SK-N-SH (cell line): ENCODE results near the gene NEDD1. TPM values are rescaled to one million over a fixed set of nuclear protein-coding genes. Genes with fewer than 3 reads are reported as not detected.

ENCODE experiments used
- CTCF ChIA-PET: fragments of 300-600, 350-600 bp; formaldehyde crosslinking; extraction: SDS; loops from one replicate; lab custom pipeline; 2021; lab: Yijun Ruan, JAX
- POLR2A ChIA-PET: fragments of 350-600 bp; sonication (Branson Sonifier 250); formaldehyde crosslinking; extraction: SDS; loops from one replicate; lab custom pipeline; 2020; ENCODE audit warnings: antibody characterized with exemption, inconsistent platforms; lab: Yijun Ruan, JAX
- DNase-seq: peaks from one replicate; pipeline ENCODE4 v3.0.0; 2012
- H2AFZ ChIP-seq: fragments of 200-600 bp; sonication (generic); 2 replicates; pipeline ENCODE4 v1.8.1; 2016; ENCODE audit warnings: antibody characterized with exemption, mild to moderate bottlenecking, low read depth
- H3F3A ChIP-seq: fragments of 200-600 bp; sonication (generic); replicated peaks from 2 replicates; pipeline ENCODE3; 2016; ENCODE audit warnings: antibody characterized with exemption, mild to moderate bottlenecking; ENCODE audit not compliant: insufficient read depth
- H3K27ac ChIP-seq, 2 experiments: fragments of 200-500 bp in 1 of 2; fragments of 200-600 bp in 1 of 2; sonication (Bioruptor generic) in 1 of 2; sonication (generic), shearing (Covaris generic) in 1 of 2; 2 replicates each; pipeline versions ENCODE4 v1.5.1 to v1.6.1; 2014 to 2016; ENCODE audit warnings: low read depth in 2 of 2, inconsistent platforms in 1 of 2, low read length in 1 of 2, mild to moderate bottlenecking in 1 of 2, mixed read lengths in 1 of 2
- H3K27me3 ChIP-seq: fragments of 200-600 bp; sonication (generic), shearing (Covaris generic); 2 replicates; pipeline ENCODE4 v1.6.1; 2016; ENCODE audit warnings: mixed run types; ENCODE audit not compliant: insufficient read depth
- H3K36me3 ChIP-seq, 2 experiments: fragments of 200-500 bp in 1 of 2; fragments of 200-600 bp in 1 of 2; sonication (Bioruptor generic) in 1 of 2; sonication (generic) in 1 of 2; replicated peaks in 1 of 2; 2 replicates each; pipeline versions ENCODE3 to v1.5.1; 2014 to 2016; ENCODE audit warnings: low read length in 1 of 2, mild to moderate bottlenecking in 1 of 2; ENCODE audit not compliant: insufficient read depth in 2 of 2, control insufficient read depth in 1 of 2
- H3K4me1 ChIP-seq, 2 experiments: fragments of 200-500 bp in 1 of 2; fragments of 200-600 bp in 1 of 2; sonication (Bioruptor generic) in 1 of 2; sonication (generic), shearing (Covaris generic) in 1 of 2; 2 replicates each; pipeline versions ENCODE4 v1.5.1 to v1.6.1; 2014 to 2016; ENCODE audit warnings: low read depth in 1 of 2, low read length in 1 of 2, mixed run types in 1 of 2; ENCODE audit not compliant: insufficient read depth in 2 of 2, control insufficient read depth in 1 of 2
- H3K4me2 ChIP-seq: fragments of 200-600 bp; sonication (generic), shearing (Covaris generic); 2 replicates; pipeline ENCODE4 v1.6.1; 2017; ENCODE audit warnings: mixed run types
- H3K4me3 ChIP-seq, 2 experiments: fragments of 200-500 bp in 1 of 2; fragments of 200-600 bp in 1 of 2; sonication (Bioruptor generic) in 1 of 2; sonication (generic), shearing (Covaris generic) in 1 of 2; 2 replicates each; pipeline versions ENCODE4 v1.5.1 to v1.8.1; 2014 to 2016; ENCODE audit warnings: low read depth in 2 of 2, inconsistent platforms in 1 of 2, low read length in 1 of 2, mild to moderate bottlenecking in 1 of 2, mixed read lengths in 1 of 2, moderate library complexity in 1 of 2
- H3K79me2 ChIP-seq: fragments of 200-600 bp; sonication (generic); 2 replicates; pipeline ENCODE4 v1.8.1; 2017; ENCODE audit warnings: mild to moderate bottlenecking; ENCODE audit not compliant: insufficient read depth
- H3K9ac ChIP-seq: fragments of 200-600 bp; sonication (generic); 2 replicates; pipeline ENCODE4 v1.6.1; 2017; ENCODE audit warnings: mixed run types
- H3K9me2 ChIP-seq: fragments of 200-600 bp; sonication (generic); 2 replicates; pipeline ENCODE4 v1.6.1; 2017; ENCODE audit warnings: mixed run types
- H3K9me3 ChIP-seq: fragments of 200-600 bp; sonication (generic); 2 replicates; pipeline ENCODE4 v1.6.1; 2017; ENCODE audit warnings: mixed run types, mild to moderate bottlenecking, moderate library complexity
- H4K20me1 ChIP-seq: fragments of 200-600 bp; sonication (generic); 2 replicates; pipeline ENCODE4 v1.6.1; 2017; ENCODE audit warnings: mild to moderate bottlenecking, mixed run types; ENCODE audit not compliant: insufficient read depth
- ELF1 ChIP-seq: IDR thresholded peaks from 2 replicates; pipeline ENCODE4 v1.4.0; 2012
- FOSL2 ChIP-seq: IDR thresholded peaks from 2 replicates; pipeline ENCODE4 v1.4.0; 2012; ENCODE audit warnings: low read depth, mild to moderate bottlenecking, moderate library complexity, borderline replicate concordance
- FOXM1 ChIP-seq: IDR thresholded peaks from 2 replicates; pipeline ENCODE4 v1.4.0; 2012; ENCODE audit warnings: low read depth, mild to moderate bottlenecking
- GABPA ChIP-seq: IDR thresholded peaks from 2 replicates; pipeline ENCODE4 v1.4.0; 2012; ENCODE audit warnings: low read depth, mild to moderate bottlenecking
- JUND ChIP-seq: IDR thresholded peaks from 2 replicates; pipeline ENCODE4 v1.4.0; 2012
- RAD21 ChIP-seq: IDR thresholded peaks from 2 replicates; pipeline ENCODE4 v1.6.1; 2012; ENCODE audit warnings: mild to moderate bottlenecking, low read length
- RCOR1 ChIP-seq: fragments of 150-350 bp; IDR thresholded peaks from 2 replicates; pipeline ENCODE4 v1.6.1; 2017; ENCODE audit warnings: antibody characterized with exemption, low read length
- SIN3A ChIP-seq: IDR thresholded peaks from 2 replicates; pipeline ENCODE4 v1.6.1; 2012; ENCODE audit warnings: low read depth, mild to moderate bottlenecking, low read length, moderate library complexity, borderline replicate concordance
- SMC3 ChIP-seq: IDR thresholded peaks from 2 replicates; pipeline ENCODE4 v1.6.1; 2012; ENCODE audit warnings: low read depth, low read length, improper control_type of control experiment
- TAF1 ChIP-seq: IDR thresholded peaks from 2 replicates; pipeline ENCODE4 v1.6.1; 2012; ENCODE audit warnings: low read depth, mild to moderate bottlenecking, low read length, moderate library complexity, borderline replicate concordance
- USF2 ChIP-seq: fragments of 150-350 bp; IDR thresholded peaks from 2 replicates; pipeline ENCODE4 v1.6.1; 2017; ENCODE audit warnings: antibody characterized with exemption, low read length, low read depth, borderline replicate concordance
- YY1 ChIP-seq: IDR thresholded peaks from 2 replicates; pipeline ENCODE4 v1.4.0; 2012; ENCODE audit warnings: low read depth, mild to moderate bottlenecking
- ZBTB33 ChIP-seq: IDR thresholded peaks from 2 replicates; pipeline ENCODE4 v1.4.0; 2012; ENCODE audit warnings: low read depth, borderline replicate concordance
- WGBS: methylation state at CpG from one replicate; pipeline ENCODE4 v1.1.6; 2017; ENCODE audit warnings: low lambda C conversion rate; 5-methylcytosine and 5-hydroxymethylcytosine counted together
- polyA plus RNA-seq, 3 experiments: library from polyadenylated mRNA; depleted of rRNA; stranded (reverse); fragments of >200 nt; gene quantifications; 2 replicates each; pipeline ENCODE4 v1.2.3, GENCODE V29; 2012
- TF ChIP-seq, protein P1 (sequence below): fragments of 150-350 bp; IDR thresholded peaks from 2 replicates; pipeline ENCODE4 v1.6.1; 2016; ENCODE audit warnings: mild to moderate bottlenecking, low read depth, low read length
- TF ChIP-seq, protein P2 (sequence below): IDR thresholded peaks from 2 replicates; pipeline ENCODE4 v1.4.0; 2012; ENCODE audit warnings: low read depth
- TF ChIP-seq, protein P3 (sequence below): fragments of 200-600 bp; sonication (generic); IDR thresholded peaks from 2 replicates; pipeline ENCODE4 v1.6.1; 2017; ENCODE audit warnings: antibody characterized with exemption, mild to moderate bottlenecking, moderate library complexity
- TF ChIP-seq, protein P4 (sequence below): IDR thresholded peaks from 2 replicates; pipeline ENCODE4 v1.4.0; 2012; ENCODE audit warnings: low read depth, borderline replicate concordance
- TF ChIP-seq, protein P5 (sequence below): IDR thresholded peaks from 2 replicates; pipeline ENCODE4 v1.6.1; 2012; ENCODE audit warnings: mild to moderate bottlenecking, low read depth, low read length, moderate library complexity

NEDD1 gene
- polyA plus RNA-seq, 1 of the 3 experiments (the other 2 are of a cell fraction) = 6.0 TPM

GRCh38 chr12:96892104-96892503 lies 15.0 kb upstream of the NEDD1 start:
- ChIA-PET CTCF (no interaction called here), POLR2A (no interaction called here)
- H3K36me3 ChIP-seq = no peaks in the 10 kb centered on the region
- no peaks in the 10 kb centered on the region for H4K20me1 ChIP-seq
- H3K9ac ChIP-seq = no peak overlapping the region
- no peak overlapping the region for H3K4me3 ChIP-seq
- 50% methylated on average over 3 of the region's 3 CpGs for WGBS
- H3K79me2 ChIP-seq = no peaks in the 10 kb centered on the region
- no peak overlapping the region for H3K27ac ChIP-seq
- H2AFZ ChIP-seq = no peak overlapping the region
- TF ChIP-seq JUND = no peak
- no peak for TF ChIP-seq FOSL2
- no peak for TF ChIP-seq FOXM1
- TF ChIP-seq SIN3A = no peak
- TF ChIP-seq ZBTB33 = no peak
- TF ChIP-seq YY1 = no peak
- TF ChIP-seq, protein P1, sequence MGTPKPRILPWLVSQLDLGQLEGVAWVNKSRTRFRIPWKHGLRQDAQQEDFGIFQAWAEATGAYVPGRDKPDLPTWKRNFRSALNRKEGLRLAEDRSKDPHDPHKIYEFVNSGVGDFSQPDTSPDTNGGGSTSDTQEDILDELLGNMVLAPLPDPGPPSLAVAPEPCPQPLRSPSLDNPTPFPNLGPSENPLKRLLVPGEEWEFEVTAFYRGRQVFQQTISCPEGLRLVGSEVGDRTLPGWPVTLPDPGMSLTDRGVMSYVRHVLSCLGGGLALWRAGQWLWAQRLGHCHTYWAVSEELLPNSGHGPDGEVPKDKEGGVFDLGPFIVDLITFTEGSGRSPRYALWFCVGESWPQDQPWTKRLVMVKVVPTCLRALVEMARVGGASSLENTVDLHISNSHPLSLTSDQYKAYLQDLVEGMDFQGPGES = no peak
- no peak for TF ChIP-seq USF2
- TF ChIP-seq, protein P2, sequence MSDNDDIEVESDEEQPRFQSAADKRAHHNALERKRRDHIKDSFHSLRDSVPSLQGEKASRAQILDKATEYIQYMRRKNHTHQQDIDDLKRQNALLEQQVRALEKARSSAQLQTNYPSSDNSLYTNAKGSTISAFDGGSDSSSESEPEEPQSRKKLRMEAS = no peak
- no peak for TF ChIP-seq SMC3
- TF ChIP-seq, protein P3, sequence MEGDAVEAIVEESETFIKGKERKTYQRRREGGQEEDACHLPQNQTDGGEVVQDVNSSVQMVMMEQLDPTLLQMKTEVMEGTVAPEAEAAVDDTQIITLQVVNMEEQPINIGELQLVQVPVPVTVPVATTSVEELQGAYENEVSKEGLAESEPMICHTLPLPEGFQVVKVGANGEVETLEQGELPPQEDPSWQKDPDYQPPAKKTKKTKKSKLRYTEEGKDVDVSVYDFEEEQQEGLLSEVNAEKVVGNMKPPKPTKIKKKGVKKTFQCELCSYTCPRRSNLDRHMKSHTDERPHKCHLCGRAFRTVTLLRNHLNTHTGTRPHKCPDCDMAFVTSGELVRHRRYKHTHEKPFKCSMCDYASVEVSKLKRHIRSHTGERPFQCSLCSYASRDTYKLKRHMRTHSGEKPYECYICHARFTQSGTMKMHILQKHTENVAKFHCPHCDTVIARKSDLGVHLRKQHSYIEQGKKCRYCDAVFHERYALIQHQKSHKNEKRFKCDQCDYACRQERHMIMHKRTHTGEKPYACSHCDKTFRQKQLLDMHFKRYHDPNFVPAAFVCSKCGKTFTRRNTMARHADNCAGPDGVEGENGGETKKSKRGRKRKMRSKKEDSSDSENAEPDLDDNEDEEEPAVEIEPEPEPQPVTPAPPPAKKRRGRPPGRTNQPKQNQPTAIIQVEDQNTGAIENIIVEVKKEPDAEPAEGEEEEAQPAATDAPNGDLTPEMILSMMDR = no peak
- TF ChIP-seq TAF1 = no peak
- TF ChIP-seq RCOR1 = no peak
- TF ChIP-seq, protein P4, sequence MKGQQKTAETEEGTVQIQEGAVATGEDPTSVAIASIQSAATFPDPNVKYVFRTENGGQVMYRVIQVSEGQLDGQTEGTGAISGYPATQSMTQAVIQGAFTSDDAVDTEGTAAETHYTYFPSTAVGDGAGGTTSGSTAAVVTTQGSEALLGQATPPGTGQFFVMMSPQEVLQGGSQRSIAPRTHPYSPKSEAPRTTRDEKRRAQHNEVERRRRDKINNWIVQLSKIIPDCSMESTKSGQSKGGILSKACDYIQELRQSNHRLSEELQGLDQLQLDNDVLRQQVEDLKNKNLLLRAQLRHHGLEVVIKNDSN = no peak
- TF ChIP-seq, protein P5, sequence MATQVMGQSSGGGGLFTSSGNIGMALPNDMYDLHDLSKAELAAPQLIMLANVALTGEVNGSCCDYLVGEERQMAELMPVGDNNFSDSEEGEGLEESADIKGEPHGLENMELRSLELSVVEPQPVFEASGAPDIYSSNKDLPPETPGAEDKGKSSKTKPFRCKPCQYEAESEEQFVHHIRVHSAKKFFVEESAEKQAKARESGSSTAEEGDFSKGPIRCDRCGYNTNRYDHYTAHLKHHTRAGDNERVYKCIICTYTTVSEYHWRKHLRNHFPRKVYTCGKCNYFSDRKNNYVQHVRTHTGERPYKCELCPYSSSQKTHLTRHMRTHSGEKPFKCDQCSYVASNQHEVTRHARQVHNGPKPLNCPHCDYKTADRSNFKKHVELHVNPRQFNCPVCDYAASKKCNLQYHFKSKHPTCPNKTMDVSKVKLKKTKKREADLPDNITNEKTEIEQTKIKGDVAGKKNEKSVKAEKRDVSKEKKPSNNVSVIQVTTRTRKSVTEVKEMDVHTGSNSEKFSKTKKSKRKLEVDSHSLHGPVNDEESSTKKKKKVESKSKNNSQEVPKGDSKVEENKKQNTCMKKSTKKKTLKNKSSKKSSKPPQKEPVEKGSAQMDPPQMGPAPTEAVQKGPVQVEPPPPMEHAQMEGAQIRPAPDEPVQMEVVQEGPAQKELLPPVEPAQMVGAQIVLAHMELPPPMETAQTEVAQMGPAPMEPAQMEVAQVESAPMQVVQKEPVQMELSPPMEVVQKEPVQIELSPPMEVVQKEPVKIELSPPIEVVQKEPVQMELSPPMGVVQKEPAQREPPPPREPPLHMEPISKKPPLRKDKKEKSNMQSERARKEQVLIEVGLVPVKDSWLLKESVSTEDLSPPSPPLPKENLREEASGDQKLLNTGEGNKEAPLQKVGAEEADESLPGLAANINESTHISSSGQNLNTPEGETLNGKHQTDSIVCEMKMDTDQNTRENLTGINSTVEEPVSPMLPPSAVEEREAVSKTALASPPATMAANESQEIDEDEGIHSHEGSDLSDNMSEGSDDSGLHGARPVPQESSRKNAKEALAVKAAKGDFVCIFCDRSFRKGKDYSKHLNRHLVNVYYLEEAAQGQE = no peak
- no peak for TF ChIP-seq GABPA
- TF ChIP-seq RAD21 = no peak
- TF ChIP-seq ELF1 = no peak
- H3K9me3 ChIP-seq = no peaks in the 10 kb centered on the region
- H3K4me2 ChIP-seq = no peak overlapping the region
- H3F3A ChIP-seq = peaks cover 7% of the 10 kb centered on the region
- no peak for DNase-seq
- peaks cover 0 to 12% of the 10 kb centered on the region in 2 experiments; a peak in 1 of 4 replicates for H3K4me1 ChIP-seq
- H3K27me3 ChIP-seq = no peaks in the 10 kb centered on the region
- no peaks in the 10 kb centered on the region for H3K9me2 ChIP-seq
